Neural progenitor cell (in vitro differentiated cells): Measurements from ENCODE around the gene SLX9. TPM values are rescaled to one million over a fixed set of nuclear protein-coding genes. Genes with fewer than 3 reads are reported as not detected.

Experiments used
- DNase-seq: peaks from one replicate; pipeline ENCODE4 v3.0.0-alpha.2; 2016; ENCODE audit warnings: low spot score
- H2AFZ ChIP-seq: fragments of 200-600 bp; sonication (generic); replicated peaks from 2 replicates; pipeline ENCODE4 v1.6.1; 2016; ENCODE audit warnings: antibody characterized with exemption
- H3F3A ChIP-seq: fragments of 200-600 bp; sonication (generic); 2 replicates; pipeline ENCODE4 v1.6.1; 2016; ENCODE audit warnings: antibody characterized with exemption, low read depth
- H3K27ac ChIP-seq: fragments of 200-600 bp; sonication (generic); 2 replicates; pipeline ENCODE4 v1.5.1; 2016; ENCODE audit warnings: mild to moderate bottlenecking
- H3K27me3 ChIP-seq: fragments of 200-600 bp; sonication (generic); 2 replicates; pipeline ENCODE4 v1.6.1; 2016; ENCODE audit warnings: mild to moderate bottlenecking, moderate library complexity
- H3K36me3 ChIP-seq: fragments of 200-600 bp; sonication (generic); 2 replicates; pipeline ENCODE4 v1.5.1; 2016
- H3K4me1 ChIP-seq: fragments of 200-600 bp; sonication (generic); 2 replicates; pipeline ENCODE4 v1.6.1; 2016; ENCODE audit warnings: mixed run types
- H3K4me2 ChIP-seq: fragments of 200-600 bp; sonication (generic); 2 replicates; pipeline ENCODE4 v1.6.1; 2016
- H3K4me3 ChIP-seq: fragments of 200-600 bp; sonication (generic); 2 replicates; pipeline ENCODE4 v1.5.1; 2016
- H3K79me2 ChIP-seq: fragments of 200-600 bp; sonication (generic); 2 replicates; pipeline ENCODE4 v1.6.1; 2016; ENCODE audit warnings: low read depth
- H3K9ac ChIP-seq: fragments of 200-600 bp; sonication (generic); 2 replicates; pipeline ENCODE4 v1.6.1; 2016
- H3K9me3 ChIP-seq: fragments of 200-600 bp; sonication (generic); 2 replicates; pipeline ENCODE4 v1.5.1; 2016; ENCODE audit warnings: low read depth
- H4K20me1 ChIP-seq: fragments of 200-600 bp; sonication (generic); 2 replicates; pipeline ENCODE4 v1.6.1; 2016; ENCODE audit warnings: low read depth
- H3K27ac Mint-ChIP-seq: 3 replicates; pipeline ENCODE4 v1.8.0; 2021; ENCODE audit warnings: mixed read lengths
- H3K27me3 Mint-ChIP-seq: 2 replicates; pipeline ENCODE4 v1.8.0; 2022; ENCODE audit warnings: low read depth, mild to moderate bottlenecking, inconsistent platforms, moderate library complexity, mixed read lengths; ENCODE audit not compliant: insufficient read depth
- H3K36me3 Mint-ChIP-seq: 3 replicates; pipeline ENCODE4 v1.8.0; 2021; ENCODE audit warnings: mixed read lengths
- H3K4me1 Mint-ChIP-seq: 3 replicates; pipeline ENCODE4 v1.8.0; 2021; ENCODE audit warnings: mixed read lengths
- H3K4me3 Mint-ChIP-seq: 3 replicates; pipeline ENCODE4 v1.8.0; 2021; ENCODE audit warnings: mild to moderate bottlenecking, moderate library complexity, mixed read lengths
- H3K9me3 Mint-ChIP-seq: 3 replicates; pipeline ENCODE4 v1.8.0; 2020; ENCODE audit warnings: mixed read lengths
- EZH2 ChIP-seq: fragments of 200-600 bp; sonication (generic); IDR thresholded peaks from 2 replicates; pipeline ENCODE4 v1.6.1; 2017; ENCODE audit warnings: antibody characterized with exemption, mild to moderate bottlenecking, moderate library complexity
- EZH2phosphoT487 ChIP-seq: fragments of 200-600 bp; sonication (generic); IDR thresholded peaks from 2 replicates; pipeline ENCODE4 v1.6.1; 2017; ENCODE audit warnings: antibody characterized with exemption
- total RNA-seq: library from RNA; depleted of rRNA; stranded (reverse); fragments of >200 nt; gene quantifications from 2 replicates; pipeline ENCODE4 v1.2.3, GENCODE V29; 2015; ENCODE audit warnings: low replicate concordance
- TF ChIP-seq, protein P1 (sequence below): fragments of 200-600 bp; sonication (generic); IDR thresholded peaks from 2 replicates; pipeline ENCODE4 v1.5.1; 2017; ENCODE audit warnings: antibody characterized with exemption, mild to moderate bottlenecking

The SLX9 gene
- total RNA-seq, 1 donor from 2014 or later, result 4.7 TPM

DNA sequence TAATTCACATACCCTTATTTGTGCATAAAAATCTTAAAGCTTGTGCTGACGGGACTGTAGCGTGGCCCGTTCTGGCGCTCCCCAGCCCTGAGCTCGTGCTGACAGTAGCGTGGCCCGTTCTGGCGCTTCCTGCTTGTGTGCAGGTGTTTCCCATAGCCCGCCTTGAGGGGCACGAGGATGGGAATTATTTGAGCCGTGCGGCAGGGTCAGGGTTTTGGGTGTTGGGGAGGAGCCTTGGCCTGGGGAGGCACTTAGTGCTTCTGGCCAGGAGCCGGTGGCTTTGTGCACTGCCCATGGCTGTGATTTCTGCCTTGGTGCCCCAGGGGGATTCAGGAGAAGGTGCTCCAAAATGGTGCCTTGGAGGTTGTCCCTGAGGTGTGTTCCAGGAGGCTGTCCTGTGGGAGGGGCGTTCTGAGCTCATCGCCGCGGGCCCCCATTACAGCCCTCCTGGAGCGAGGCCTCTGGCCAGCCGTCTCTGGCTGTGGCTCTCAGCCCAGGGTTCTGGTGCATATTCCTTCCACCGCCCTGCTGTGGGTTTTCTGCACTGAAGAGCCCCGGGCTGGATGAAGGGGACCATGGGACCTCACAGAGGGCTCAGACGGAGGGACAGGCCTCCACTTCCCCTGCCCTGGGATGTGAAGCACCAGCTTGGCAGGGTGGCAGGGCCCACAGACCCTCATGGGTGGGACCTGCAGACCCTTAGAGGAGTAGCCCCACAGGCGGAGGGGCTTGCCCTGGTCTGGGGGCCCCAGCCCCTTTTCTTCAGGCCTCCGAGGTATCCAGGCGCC is 6.6 kb downstream of the SLX9 start:
- Histone ChIP-seq H4K20me1 (peaks cover 90% of the 10 kb centered on the region), H3K27me3 (no peaks in the 10 kb centered on the region), H3K9ac (no peak overlapping the region), H3K4me3 (no peak overlapping the region), H3K36me3 (no peaks in the 10 kb centered on the region), H2AFZ (no peak overlapping the region), H3F3A (no peaks in the 10 kb centered on the region), H3K9me3 (no peaks in the 10 kb centered on the region), H3K4me1 (peaks cover 2% of the 10 kb centered on the region), H3K27ac (no peak overlapping the region), H3K79me2 (peaks cover 63% of the 10 kb centered on the region), H3K4me2 (no peak overlapping the region)
- Mint-ChIP-seq H3K27me3 (peaks cover 5% of the 10 kb centered on the region), H3K4me3 (no peak overlapping the region), H3K4me1 (peaks cover 8% of the 10 kb centered on the region), H3K9me3 (no peaks in the 10 kb centered on the region), H3K27ac (no peak overlapping the region), H3K36me3 (peaks cover 11% of the 10 kb centered on the region)
- no peak for TF ChIP-seq EZH2
- no peak for TF ChIP-seq EZH2phosphoT487
- TF ChIP-seq, protein P1, sequence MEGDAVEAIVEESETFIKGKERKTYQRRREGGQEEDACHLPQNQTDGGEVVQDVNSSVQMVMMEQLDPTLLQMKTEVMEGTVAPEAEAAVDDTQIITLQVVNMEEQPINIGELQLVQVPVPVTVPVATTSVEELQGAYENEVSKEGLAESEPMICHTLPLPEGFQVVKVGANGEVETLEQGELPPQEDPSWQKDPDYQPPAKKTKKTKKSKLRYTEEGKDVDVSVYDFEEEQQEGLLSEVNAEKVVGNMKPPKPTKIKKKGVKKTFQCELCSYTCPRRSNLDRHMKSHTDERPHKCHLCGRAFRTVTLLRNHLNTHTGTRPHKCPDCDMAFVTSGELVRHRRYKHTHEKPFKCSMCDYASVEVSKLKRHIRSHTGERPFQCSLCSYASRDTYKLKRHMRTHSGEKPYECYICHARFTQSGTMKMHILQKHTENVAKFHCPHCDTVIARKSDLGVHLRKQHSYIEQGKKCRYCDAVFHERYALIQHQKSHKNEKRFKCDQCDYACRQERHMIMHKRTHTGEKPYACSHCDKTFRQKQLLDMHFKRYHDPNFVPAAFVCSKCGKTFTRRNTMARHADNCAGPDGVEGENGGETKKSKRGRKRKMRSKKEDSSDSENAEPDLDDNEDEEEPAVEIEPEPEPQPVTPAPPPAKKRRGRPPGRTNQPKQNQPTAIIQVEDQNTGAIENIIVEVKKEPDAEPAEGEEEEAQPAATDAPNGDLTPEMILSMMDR, result no peak
- no peak for DNase-seq

DNA sequence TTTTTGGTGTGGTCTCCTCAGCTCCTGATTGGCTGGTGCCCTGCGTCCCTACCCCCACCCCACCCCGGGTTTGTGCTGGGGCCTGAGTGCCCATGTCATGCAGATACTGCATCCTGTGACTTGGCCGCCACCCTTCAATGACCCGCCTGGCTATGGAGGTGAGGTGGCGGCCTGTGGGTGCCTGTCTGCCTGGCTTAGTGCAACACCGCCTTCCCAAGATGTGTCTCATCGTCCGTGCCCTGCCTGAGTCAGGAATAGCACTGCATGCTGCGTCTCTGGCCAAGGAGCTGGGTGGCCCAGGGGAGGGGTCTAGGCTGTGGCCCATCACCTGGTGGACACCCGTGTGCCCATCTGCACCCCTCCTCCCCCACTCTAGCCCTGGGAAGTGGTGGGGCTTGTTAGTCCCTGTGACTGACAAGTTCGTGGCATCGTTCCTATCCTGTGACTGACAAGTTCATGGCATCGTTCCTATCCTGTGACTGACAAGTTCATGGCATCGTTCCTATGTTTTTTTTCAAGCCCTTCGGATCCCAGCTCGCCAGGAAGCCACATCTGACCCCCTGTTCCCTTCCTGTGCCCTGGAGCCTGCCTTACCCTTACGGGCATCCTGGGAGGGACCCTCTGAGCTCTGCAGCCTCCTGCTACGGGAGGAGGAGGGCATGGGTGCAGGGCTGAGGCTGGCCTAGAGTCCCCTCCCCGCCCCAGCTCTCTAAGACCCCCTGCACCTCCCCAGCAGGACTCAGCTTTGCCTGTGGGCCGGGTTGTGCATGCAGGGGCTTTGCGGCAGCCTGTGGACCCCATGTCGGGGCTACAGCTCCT is 7.5 kb downstream of the SLX9 start:
- no peak overlapping the region for H2AFZ ChIP-seq
- H3K36me3 ChIP-seq, result no peaks in the 10 kb centered on the region
- peaks cover 5% of the 10 kb centered on the region for H3K27me3 Mint-ChIP-seq
- H3K79me2 ChIP-seq, result peaks cover 58% of the 10 kb centered on the region
- H3K9ac ChIP-seq, result no peak overlapping the region
- no peak overlapping the region for H3K4me3 ChIP-seq
- no peak overlapping the region for H3K27ac ChIP-seq
- H3K4me3 Mint-ChIP-seq, result no peak overlapping the region
- no peaks in the 10 kb centered on the region for H3K9me3 Mint-ChIP-seq
- DNase-seq, result no peak
- no peaks in the 10 kb centered on the region for H3K27me3 ChIP-seq
- peaks cover 11% of the 10 kb centered on the region for H3K36me3 Mint-ChIP-seq
- H3K27ac Mint-ChIP-seq, result no peak overlapping the region
- H3K9me3 ChIP-seq, result no peaks in the 10 kb centered on the region
- no peaks in the 10 kb centered on the region for H3K4me1 ChIP-seq
- no peaks in the 10 kb centered on the region for H3F3A ChIP-seq
- no peak overlapping the region for H3K4me2 ChIP-seq
- peaks cover under 1% of the 10 kb centered on the region for H3K4me1 Mint-ChIP-seq
- no peak for TF ChIP-seq EZH2
- TF ChIP-seq EZH2phosphoT487, result no peak
- TF ChIP-seq, protein P1, result no peak
- H4K20me1 ChIP-seq, result peaks cover 85% of the 10 kb centered on the region

DNA sequence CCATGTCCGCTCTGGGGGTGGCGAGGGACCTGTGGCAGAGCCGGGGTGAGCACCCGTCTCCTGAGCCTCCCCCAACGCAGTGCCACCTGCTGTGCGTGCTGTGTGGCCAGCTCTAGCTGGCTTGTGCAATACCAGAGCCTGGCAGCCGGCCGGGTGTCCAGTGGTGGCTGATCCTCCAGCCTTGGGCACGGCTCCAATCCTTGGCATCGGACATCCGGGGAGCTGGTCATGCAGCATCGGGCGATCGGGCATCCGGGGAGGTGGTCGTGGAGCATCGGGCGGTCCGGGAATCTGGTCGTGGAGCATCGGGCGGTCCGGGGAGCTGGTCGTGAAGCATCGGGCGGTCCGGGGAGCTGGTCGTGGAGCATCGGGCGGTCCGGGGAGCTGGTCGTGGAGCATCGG is 8.1 kb downstream of the SLX9 start:
- Histone ChIP-seq H3K9me3 (no peaks in the 10 kb centered on the region), H3F3A (no peaks in the 10 kb centered on the region), H3K36me3 (no peaks in the 10 kb centered on the region), H3K27ac (no peak overlapping the region), H3K9ac (no peak overlapping the region), H3K27me3 (no peaks in the 10 kb centered on the region), H3K4me1 (no peaks in the 10 kb centered on the region), H3K79me2 (peaks cover 58% of the 10 kb centered on the region), H2AFZ (no peak overlapping the region), H3K4me2 (no peak overlapping the region), H4K20me1 (peaks cover 85% of the 10 kb centered on the region), H3K4me3 (no peak overlapping the region)
- no peak for TF ChIP-seq EZH2
- TF ChIP-seq EZH2phosphoT487, result no peak
- TF ChIP-seq, protein P1, result no peak
- H3K27me3 Mint-ChIP-seq, result peaks cover 5% of the 10 kb centered on the region
- H3K4me3 Mint-ChIP-seq, result no peak overlapping the region
- DNase-seq, result no peak
- H3K36me3 Mint-ChIP-seq, result peaks cover 13% of the 10 kb centered on the region
- no peaks in the 10 kb centered on the region for H3K4me1 Mint-ChIP-seq
- H3K9me3 Mint-ChIP-seq, result no peaks in the 10 kb centered on the region
- no peak overlapping the region for H3K27ac Mint-ChIP-seq
